Hepatocyte (in vitro differentiated cells): ENCODE results near the gene INPP5D.

Source experiments
- EZH2 ChIP-seq: fragments of 200-600 bp; sonication (generic); IDR thresholded peaks from 2 replicates; pipeline ENCODE4 v1.6.1; 2016; ENCODE audit warnings: antibody characterized with exemption, mild to moderate bottlenecking, borderline replicate concordance
- EZH2phosphoT487 ChIP-seq: fragments of 200-600 bp; sonication (generic); IDR thresholded peaks from one replicate; pipeline ENCODE4 v1.6.1; 2018; ENCODE audit warnings: antibody characterized with exemption, mild to moderate bottlenecking, low read depth, moderate library complexity; ENCODE audit not compliant: unreplicated experiment, severe bottlenecking
- TF ChIP-seq, protein P1 (sequence below): fragments of 200-600 bp; sonication (generic); IDR thresholded peaks from 2 replicates; pipeline ENCODE4 v1.5.1; 2016; ENCODE audit warnings: antibody characterized with exemption, mild to moderate bottlenecking; ENCODE audit not compliant: poor library complexity

- TF ChIP-seq, protein P1, sequence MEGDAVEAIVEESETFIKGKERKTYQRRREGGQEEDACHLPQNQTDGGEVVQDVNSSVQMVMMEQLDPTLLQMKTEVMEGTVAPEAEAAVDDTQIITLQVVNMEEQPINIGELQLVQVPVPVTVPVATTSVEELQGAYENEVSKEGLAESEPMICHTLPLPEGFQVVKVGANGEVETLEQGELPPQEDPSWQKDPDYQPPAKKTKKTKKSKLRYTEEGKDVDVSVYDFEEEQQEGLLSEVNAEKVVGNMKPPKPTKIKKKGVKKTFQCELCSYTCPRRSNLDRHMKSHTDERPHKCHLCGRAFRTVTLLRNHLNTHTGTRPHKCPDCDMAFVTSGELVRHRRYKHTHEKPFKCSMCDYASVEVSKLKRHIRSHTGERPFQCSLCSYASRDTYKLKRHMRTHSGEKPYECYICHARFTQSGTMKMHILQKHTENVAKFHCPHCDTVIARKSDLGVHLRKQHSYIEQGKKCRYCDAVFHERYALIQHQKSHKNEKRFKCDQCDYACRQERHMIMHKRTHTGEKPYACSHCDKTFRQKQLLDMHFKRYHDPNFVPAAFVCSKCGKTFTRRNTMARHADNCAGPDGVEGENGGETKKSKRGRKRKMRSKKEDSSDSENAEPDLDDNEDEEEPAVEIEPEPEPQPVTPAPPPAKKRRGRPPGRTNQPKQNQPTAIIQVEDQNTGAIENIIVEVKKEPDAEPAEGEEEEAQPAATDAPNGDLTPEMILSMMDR = no peak
- no peak for TF ChIP-seq EZH2
- TF ChIP-seq EZH2phosphoT487 = no peak
Observed at GRCh38 chr2:233058717-233059546, 1.2 kb upstream of the INPP5D start.
